Neural progenitor cell (in vitro differentiated cells): Measurements from ENCODE around the gene WDR20.

Source experiments
- EZH2 ChIP-seq: fragments of 200-600 bp; sonication (generic); IDR thresholded peaks from 2 replicates; pipeline ENCODE4 v1.6.1; 2017; ENCODE audit warnings: antibody characterized with exemption, mild to moderate bottlenecking, moderate library complexity
- TF ChIP-seq, protein P1 (sequence below): fragments of 200-600 bp; sonication (generic); IDR thresholded peaks from 2 replicates; pipeline ENCODE4 v1.5.1; 2017; ENCODE audit warnings: antibody characterized with exemption, mild to moderate bottlenecking

DNA sequence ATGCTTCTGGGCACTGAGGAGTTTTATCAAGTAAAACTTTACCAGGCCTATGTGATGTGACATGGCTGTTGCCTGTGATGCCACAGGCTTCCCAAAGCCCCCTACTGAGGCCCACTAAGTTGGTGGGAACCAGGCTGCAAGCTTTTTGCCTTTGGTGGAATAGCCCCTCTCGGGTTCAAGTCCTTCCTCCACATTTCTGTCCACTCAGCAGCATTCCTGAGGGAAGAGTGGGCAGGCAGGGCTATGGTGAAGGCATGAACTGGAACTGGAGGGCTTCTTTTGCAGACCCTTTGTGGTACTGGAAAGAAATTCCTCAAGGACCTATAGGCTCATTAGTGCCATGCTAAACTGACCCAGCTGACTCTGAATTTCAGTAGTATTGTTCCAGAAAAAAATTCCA is 48.5 kb downstream of the WDR20 start:
- TF ChIP-seq, protein P1, sequence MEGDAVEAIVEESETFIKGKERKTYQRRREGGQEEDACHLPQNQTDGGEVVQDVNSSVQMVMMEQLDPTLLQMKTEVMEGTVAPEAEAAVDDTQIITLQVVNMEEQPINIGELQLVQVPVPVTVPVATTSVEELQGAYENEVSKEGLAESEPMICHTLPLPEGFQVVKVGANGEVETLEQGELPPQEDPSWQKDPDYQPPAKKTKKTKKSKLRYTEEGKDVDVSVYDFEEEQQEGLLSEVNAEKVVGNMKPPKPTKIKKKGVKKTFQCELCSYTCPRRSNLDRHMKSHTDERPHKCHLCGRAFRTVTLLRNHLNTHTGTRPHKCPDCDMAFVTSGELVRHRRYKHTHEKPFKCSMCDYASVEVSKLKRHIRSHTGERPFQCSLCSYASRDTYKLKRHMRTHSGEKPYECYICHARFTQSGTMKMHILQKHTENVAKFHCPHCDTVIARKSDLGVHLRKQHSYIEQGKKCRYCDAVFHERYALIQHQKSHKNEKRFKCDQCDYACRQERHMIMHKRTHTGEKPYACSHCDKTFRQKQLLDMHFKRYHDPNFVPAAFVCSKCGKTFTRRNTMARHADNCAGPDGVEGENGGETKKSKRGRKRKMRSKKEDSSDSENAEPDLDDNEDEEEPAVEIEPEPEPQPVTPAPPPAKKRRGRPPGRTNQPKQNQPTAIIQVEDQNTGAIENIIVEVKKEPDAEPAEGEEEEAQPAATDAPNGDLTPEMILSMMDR: no peak
- TF ChIP-seq EZH2: no peak
